IMR-90 (cell line): Measurements from ENCODE around the gene TBC1D24. TPM values are rescaled to one million over a fixed set of nuclear protein-coding genes. Genes with fewer than 3 reads are reported as not detected.
"Not testable (repeated sequence)": the region's sequence is repeated elsewhere in the genome, so short reads cannot be mapped to it uniquely, and the experiment has no call there.

Experiments used
- ATAC-seq: fragments of 200-7000 bp; cut with Tn5 transposase; 2 replicates; pipeline ENCODE4 v1.9.1; 2020; ENCODE audit warnings: low read depth, mild to moderate bottlenecking, moderate library complexity
- BruUV-seq: library from RNA; stranded (reverse); fragments of 400-500 nt; replicated peaks from 2 replicates; lab custom pipeline; 2021; lab: Mats Ljungman, UMichigan
- CTCF ChIA-PET: fragments of 300-600 bp; formaldehyde crosslinking; extraction: SDS; loops from one replicate; lab custom pipeline; 2021; ENCODE audit warnings: antibody characterized with exemption; lab: Yijun Ruan, JAX
- POLR2A ChIA-PET: fragments of 300-600 bp; sonication (Branson Sonifier 250); formaldehyde crosslinking; loops from one replicate; lab custom pipeline; 2022; ENCODE audit warnings: antibody characterized with exemption; ENCODE audit not compliant: unreplicated experiment; lab: Charles Lee
- DNase-seq: peaks from one replicate; pipeline ENCODE4 v3.0.0; 2013
- H2AFZ ChIP-seq: replicated peaks from 2 replicates; pipeline ENCODE3; 2013; ENCODE audit warnings: low read length, mild to moderate bottlenecking; ENCODE audit not compliant: poor library complexity
- H2AK5ac ChIP-seq: 2 replicates; pipeline ENCODE4 v1.6.1; 2013; ENCODE audit warnings: low read depth, low read length, inconsistent platforms
- H2AK9ac ChIP-seq: replicated peaks from 2 replicates; pipeline ENCODE3; 2013; ENCODE audit warnings: mild to moderate bottlenecking, low read depth, low read length, moderate library complexity; ENCODE audit not compliant: poor library complexity
- H2BK120ac ChIP-seq: 2 replicates; pipeline ENCODE4 v1.6.1; 2013; ENCODE audit warnings: low read depth, low read length, inconsistent platforms
- H2BK15ac ChIP-seq: 3 replicates; pipeline ENCODE4 v1.6.1; 2013; ENCODE audit warnings: low read depth, low read length, inconsistent platforms
- H2BK20ac ChIP-seq: 2 replicates; pipeline ENCODE4 v1.6.1; 2013; ENCODE audit warnings: low read depth, mild to moderate bottlenecking, inconsistent platforms, low read length, moderate library complexity
- H2BK5ac ChIP-seq: 2 replicates; pipeline ENCODE4 v1.6.1; 2013; ENCODE audit warnings: mild to moderate bottlenecking, low read depth, low read length, inconsistent platforms; ENCODE audit not compliant: poor library complexity, severe bottlenecking
- H3K14ac ChIP-seq: replicated peaks from 2 replicates; pipeline ENCODE4 v1.6.1; 2013; ENCODE audit warnings: low read depth, low read length, inconsistent platforms
- H3K18ac ChIP-seq: 2 replicates; pipeline ENCODE4 v1.6.1; 2013; ENCODE audit warnings: low read depth, low read length, control low read depth
- H3K23ac ChIP-seq: 2 replicates; pipeline ENCODE4 v1.6.1; 2013; ENCODE audit warnings: low read depth, low read length, inconsistent platforms
- H3K27ac ChIP-seq: 2 replicates; pipeline ENCODE4 v1.5.1; 2013; ENCODE audit warnings: mild to moderate bottlenecking, control low read depth, low read length; ENCODE audit not compliant: insufficient read depth
- H3K27me3 ChIP-seq: 2 replicates; pipeline ENCODE4 v1.6.1; 2013; ENCODE audit warnings: low read length; ENCODE audit not compliant: control insufficient read depth, insufficient read depth
- H3K36me3 ChIP-seq: 2 replicates; pipeline ENCODE4 v1.6.1; 2013; ENCODE audit warnings: low read length, mixed read lengths; ENCODE audit not compliant: control insufficient read depth, insufficient read depth
- H3K4ac ChIP-seq: 2 replicates; pipeline ENCODE4 v1.6.1; 2013; ENCODE audit warnings: low read depth, low read length, inconsistent platforms
- H3K4me1 ChIP-seq: 2 replicates; pipeline ENCODE4 v1.6.1; 2013; ENCODE audit warnings: low read length, mixed read lengths; ENCODE audit not compliant: control insufficient read depth, insufficient read depth
- H3K4me2 ChIP-seq: 2 replicates; pipeline ENCODE4 v1.6.1; 2013; ENCODE audit warnings: low read depth, mild to moderate bottlenecking, control low read depth, low read length, moderate library complexity
- H3K4me3 ChIP-seq: 2 replicates; pipeline ENCODE4 v1.5.1; 2013; ENCODE audit warnings: low read depth, mild to moderate bottlenecking, control low read depth, low read length, moderate library complexity; ENCODE audit not compliant: insufficient read depth
- H3K56ac ChIP-seq: 2 replicates; pipeline ENCODE4 v1.6.1; 2013; ENCODE audit warnings: low read length, inconsistent platforms; ENCODE audit not compliant: insufficient read depth; ENCODE audit errors: extremely low read depth
- H3K79me1 ChIP-seq, 2 experiments: 2 replicates each; pipeline ENCODE4 v1.6.1; 2013; ENCODE audit warnings: low read length in 2 of 2, inconsistent platforms in 1 of 2, low read depth in 1 of 2
- H3K9ac ChIP-seq: 2 replicates; pipeline ENCODE4 v1.6.1; 2013; ENCODE audit warnings: low read depth, low read length, control low read depth
- H3K9me1 ChIP-seq: 2 replicates; pipeline ENCODE4 v1.6.1; 2013; ENCODE audit warnings: low read length, inconsistent platforms; ENCODE audit not compliant: insufficient read depth
- H3K9me3 ChIP-seq: 2 replicates; pipeline ENCODE4 v1.6.1; 2013; ENCODE audit warnings: low read length; ENCODE audit not compliant: control insufficient read depth, insufficient read depth
- H4K20me1 ChIP-seq: 2 replicates; pipeline ENCODE4 v1.6.1; 2013; ENCODE audit warnings: low read length, inconsistent platforms; ENCODE audit not compliant: insufficient read depth
- H4K5ac ChIP-seq: 2 replicates; pipeline ENCODE4 v1.6.1; 2013; ENCODE audit warnings: mild to moderate bottlenecking, low read depth, low read length, control low read depth
- H4K8ac ChIP-seq, 2 experiments: 2 replicates each; pipeline ENCODE4 v1.6.1; 2013; ENCODE audit warnings: low read depth in 2 of 2, low read length in 2 of 2, control low read depth in 1 of 2, inconsistent platforms in 1 of 2
- H4K91ac ChIP-seq: 2 replicates; pipeline ENCODE4 v1.6.1; 2013; ENCODE audit warnings: low read depth, low read length, inconsistent platforms; ENCODE audit not compliant: insufficient read depth
- WGBS, 2 experiments: methylation state at CpG; one replicate each; pipeline versions ENCODE4 v1.1.5 to v1.1.7; 2013; ENCODE audit warnings: missing lambda C conversion rate in 2 of 2; ENCODE audit not compliant: insufficient read length in 1 of 2; ENCODE audit errors: extremely low coverage in 2 of 2; 5-methylcytosine and 5-hydroxymethylcytosine counted together
- dilution Hi-C: fragments of 300-500 bp; cut with HindIII; formaldehyde crosslinking; loops from one replicate; pipeline ENCODE4 v1.14.3; 2018; ENCODE audit warnings: low sequenced_read_pairs; ENCODE audit not compliant: unreplicated experiment
- in situ Hi-C: fragments of 300-500 bp; cut with MboI; formaldehyde crosslinking; loops from 3 replicates; pipeline ENCODE4 v1.14.3; 2019; ENCODE audit warnings: low sequenced_read_pairs, inconsistent platforms, mixed read lengths
- intact Hi-C: fragments of 100-400 bp; cut with micrococcal nuclease; formaldehyde crosslinking; loops from 2 replicates; pipeline ENCODE4 v1.10.0; 2022
- polyA plus RNA-seq, 3 experiments: library from polyadenylated mRNA; depleted of rRNA; stranded (reverse); fragments of >200 nt; gene quantifications; 2 replicates each; pipeline ENCODE4 v1.2.3, GENCODE V29; 2012; ENCODE audit warnings: low replicate concordance in 1 of 3
- total RNA-seq: library from RNA; depleted of rRNA; stranded (reverse); fragments of >200 nt; gene quantifications from 2 replicates; pipeline ENCODE4 v1.2.3, GENCODE V29; 2012

Gene TBC1D24
- total and polyA plus RNA-seq, 2 of the 4 experiments (the other 2 are of a cell fraction): 7.5 to 13.4 TPM

- H4K91ac ChIP-seq, H2AK5ac ChIP-seq, BruUV-seq, in situ Hi-C loops, H2AK9ac ChIP-seq, H3K9me3 ChIP-seq, H2BK5ac ChIP-seq, DNase-seq, H2BK120ac ChIP-seq, ATAC-seq, CTCF ChIA-PET, H3K4me2 ChIP-seq, H3K4ac ChIP-seq, intact Hi-C loops, H3K4me3 ChIP-seq, H3K14ac ChIP-seq, H2BK20ac ChIP-seq, dilution Hi-C loops, H3K9ac ChIP-seq, H3K36me3 ChIP-seq, H2AFZ ChIP-seq, H3K27ac ChIP-seq, H3K23ac ChIP-seq, H4K8ac ChIP-seq, H3K9me1 ChIP-seq, H3K18ac ChIP-seq, H3K27me3 ChIP-seq, H3K56ac ChIP-seq, H4K5ac ChIP-seq, H2BK15ac ChIP-seq: not testable (repeated sequence)
- H4K20me1 ChIP-seq: peaks cover 26% of the 10 kb centered on the region
- H3K79me1 ChIP-seq: peaks cover 28 to 79% of the 10 kb centered on the region in 2 experiments; a peak in 3 of 4 replicates
- peaks cover 20% of the 10 kb centered on the region for H3K4me1 ChIP-seq
- POLR2A ChIA-PET: interaction anchor here (0.6 kb wide), 1 partner anchor 14 kb away, joined by 4 read pairs; no protein-coding TSS in a partner anchor
- WGBS, 2 experiments: no CpG with 5 or more reads among the region's 10 CpGs
These were observed 5.1 kb downstream of the TBC1D24 start for GRCh38 chr16:2479996-2480395.
